Glomerular endothelial cell (primary cell): ENCODE data around the gene TAB2. TPM values are rescaled to one million over a fixed set of nuclear protein-coding genes. Genes with fewer than 3 reads are reported as not detected.
"Not testable (repeated sequence)": the region's sequence is repeated elsewhere in the genome, so short reads cannot be mapped to it uniquely, and the experiment has no call there.

Experiments
- DNase-seq: peaks from one replicate; pipeline ENCODE4 v3.0.0-alpha.2; 2011; ENCODE audit warnings: low read depth, low spot score; ENCODE audit errors: extremely low read depth
- total RNA-seq: library from RNA; depleted of rRNA; stranded (reverse); fragments of >200 nt; gene quantifications from 2 replicates; pipeline ENCODE4 v1.2.3, GENCODE V29; 2015

TAB2 gene
- total RNA-seq, 1 donor from 2014 or later, result 49.8 TPM

DNA sequence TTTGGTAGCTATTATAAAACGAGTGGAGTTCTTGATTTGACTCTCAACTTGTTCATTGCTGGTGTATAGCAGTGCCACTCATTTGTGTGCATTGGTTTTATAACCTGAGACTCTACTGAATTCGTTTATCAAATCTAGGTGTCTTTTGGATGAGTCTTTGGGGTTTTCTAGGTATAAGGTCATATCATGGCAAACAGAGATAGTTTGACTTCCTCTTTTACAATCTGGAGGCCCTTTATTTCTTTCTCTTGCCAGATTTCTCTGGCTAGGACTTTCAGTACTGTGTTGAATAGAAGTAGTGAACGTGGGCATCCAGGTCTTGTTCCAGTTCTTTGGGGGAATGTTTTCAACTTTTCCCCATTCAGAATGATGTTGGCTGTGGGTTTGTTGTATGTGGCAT lies 121.3 kb downstream of the TAB2 start:
- DNase-seq, result no peak

DNA sequence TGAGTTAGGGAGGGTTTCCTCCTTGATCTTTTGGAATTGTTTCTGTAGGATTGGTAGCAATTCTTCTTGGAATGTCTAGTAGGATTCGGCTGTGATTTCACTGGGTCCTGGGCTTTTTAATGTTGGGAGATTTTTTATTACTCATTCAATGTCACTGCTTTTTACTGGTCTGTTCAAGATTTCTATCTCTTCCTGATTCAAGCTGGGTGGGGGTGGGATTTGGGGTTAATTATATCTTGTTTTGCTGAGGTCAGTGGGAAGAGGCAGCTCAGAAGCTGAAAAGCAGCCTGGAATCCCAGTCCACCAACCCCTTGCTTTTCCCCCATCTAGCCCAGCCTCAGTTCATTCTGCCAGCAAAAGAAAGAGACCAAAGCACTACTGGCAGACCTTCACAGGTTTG lies 122.1 kb downstream of the TAB2 start:
- DNase-seq, result no peak

DNA sequence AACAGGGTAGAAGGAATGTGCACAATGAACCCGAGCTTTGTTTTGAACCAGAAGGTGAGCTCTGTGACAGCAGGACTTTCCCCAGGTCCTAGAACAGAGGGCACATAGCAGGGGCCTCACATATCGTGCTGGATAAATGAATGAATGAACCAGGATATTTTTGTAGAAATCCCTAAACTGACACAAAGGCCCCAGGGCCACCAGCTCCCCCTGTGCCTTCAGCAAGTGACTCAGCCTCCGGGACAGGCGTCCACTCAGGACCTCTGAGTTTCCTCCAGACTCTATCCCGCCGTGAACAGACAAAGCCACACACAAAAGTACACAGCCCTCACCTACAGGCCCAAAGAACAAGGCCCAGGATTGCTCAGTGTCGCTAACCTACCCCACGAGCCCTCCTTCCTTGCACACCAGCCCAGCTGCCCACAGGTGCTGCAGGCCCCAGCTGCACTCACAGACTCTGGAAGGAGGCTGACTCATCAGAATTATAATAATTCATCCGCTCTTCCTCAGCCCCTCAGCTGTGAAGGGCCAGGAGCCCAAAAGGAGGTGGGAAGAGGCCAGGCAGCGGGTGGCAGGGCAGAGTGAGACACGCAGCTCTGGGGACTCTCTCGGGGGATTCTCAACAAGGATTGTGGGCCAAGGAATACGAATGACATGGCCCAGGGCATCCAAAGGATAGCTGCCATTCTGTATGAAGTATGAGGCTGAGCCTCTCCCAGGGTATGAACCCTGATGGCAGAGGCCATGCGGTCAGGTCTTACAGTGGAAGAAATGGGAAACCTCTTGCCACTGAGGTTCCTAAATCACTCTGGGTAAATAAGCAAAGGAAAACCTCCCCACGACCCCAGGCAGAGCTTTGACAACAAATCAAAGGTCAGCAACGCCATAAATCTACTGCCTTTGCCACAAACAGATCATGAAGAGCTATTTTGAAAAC lies 123.5 kb downstream of the TAB2 start:
- no peak for DNase-seq

DNA sequence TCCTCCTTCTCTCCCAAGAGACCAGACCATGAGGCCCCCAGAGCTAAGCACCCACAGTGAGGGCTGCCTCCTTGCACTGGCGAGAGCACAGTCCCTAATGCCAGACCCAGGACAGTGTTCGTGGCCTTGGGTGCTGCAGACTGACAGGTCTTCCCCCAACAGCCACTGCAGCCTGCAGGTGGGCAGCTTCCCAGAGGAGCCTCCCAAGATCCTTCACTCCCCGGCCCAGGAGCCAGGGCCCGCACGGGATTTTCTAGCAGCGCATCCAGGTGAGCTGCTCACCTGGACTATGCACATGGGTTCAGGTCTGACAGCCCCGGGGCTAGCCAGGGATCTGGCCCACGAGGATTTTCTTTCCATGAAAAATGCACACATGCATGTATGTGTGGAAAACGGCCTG lies 124.2 kb downstream of the TAB2 start:
- no peak for DNase-seq

DNA sequence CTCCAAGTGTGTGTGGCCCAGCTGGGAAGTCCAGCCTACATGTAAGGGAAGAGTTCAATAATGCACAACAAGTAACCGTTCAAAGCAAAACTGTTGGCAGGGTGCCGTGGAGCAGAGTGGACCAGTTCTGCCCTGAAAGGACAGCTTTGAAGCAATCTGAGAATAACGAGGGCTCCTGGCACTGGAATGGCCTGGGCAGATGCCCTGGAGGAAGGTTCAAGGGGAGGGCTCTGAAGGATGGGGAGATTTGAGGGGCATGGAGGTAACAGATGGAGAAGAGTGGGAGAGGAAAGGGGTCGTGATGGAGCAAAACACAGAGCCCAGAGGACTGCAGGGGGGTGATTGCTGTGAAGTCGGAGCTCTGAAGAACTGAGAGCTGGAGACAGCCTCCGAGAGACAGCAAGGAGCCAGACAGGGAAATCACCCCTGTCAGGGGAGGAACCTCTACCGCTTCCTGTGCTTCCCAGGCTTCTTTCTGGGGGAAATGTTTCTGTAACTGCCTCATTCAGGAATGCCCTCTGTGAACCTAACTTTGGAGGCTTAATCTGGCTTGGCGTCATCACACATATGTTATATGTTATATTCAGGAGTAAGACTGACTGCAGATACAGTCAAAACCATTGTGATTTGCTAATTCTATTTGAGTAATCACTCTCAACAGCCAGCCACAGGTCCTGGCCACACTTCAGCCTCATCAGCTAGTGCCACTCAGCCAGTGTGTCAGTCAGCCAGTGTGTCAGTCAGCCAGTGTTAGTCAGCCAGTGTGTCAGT lies 126.1 kb downstream of the TAB2 start:
- no peak for DNase-seq

DNA sequence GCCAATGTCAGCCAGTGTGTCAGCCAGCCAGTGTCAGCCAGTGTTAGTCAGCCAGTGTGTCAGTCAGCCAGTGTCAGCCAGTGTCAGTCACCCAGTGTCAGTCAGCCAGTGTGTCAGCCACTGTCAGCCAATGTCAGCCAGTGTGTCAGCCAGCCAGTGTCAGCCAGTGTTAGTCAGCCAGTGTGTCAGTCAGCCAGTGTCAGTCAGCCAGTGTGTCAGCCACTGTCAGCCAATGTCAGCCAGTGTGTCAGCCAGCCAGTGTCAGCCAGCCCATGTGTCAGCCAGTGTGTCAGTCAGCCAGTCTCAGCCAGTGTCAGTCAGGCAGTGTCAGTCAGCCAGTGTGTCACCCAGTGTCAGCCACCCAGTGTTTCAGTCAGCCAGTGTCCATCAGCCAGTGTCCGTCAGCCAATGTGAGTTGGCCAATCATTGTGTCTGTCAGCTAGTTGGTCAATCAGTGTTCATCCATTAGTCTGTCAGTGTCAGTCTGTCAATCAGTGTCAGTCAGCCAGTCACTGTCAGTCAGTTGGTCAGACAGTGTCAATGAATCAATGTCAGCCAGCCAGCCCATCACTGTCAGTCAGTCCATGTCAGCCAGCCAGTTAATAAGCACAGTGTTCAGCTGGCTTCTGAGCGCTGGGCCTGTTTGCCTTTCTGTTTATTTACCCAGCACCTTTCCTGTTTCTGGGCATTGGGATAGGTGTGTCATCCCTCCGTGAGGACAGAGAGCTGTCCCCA lies 127.0 kb downstream of the TAB2 start:
- DNase-seq, result not testable (repeated sequence)

DNA sequence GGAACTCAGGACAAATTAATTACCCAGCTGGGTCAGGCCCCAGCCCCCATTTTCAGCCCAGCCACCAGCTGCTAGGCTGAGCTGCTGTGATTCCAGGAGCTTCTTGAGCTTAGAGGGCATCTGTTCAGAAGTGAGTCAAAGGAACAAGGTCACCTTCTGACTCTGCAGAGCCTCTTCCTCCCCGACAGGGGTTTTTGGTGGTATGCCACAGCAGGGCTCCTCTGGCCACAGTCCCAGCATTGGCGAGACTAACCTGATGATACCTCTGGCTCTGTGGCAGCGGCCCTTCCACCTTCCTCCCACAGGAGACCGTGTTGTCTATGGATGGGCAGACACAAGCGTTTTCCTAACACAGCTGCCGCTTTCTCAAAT lies 127.6 kb downstream of the TAB2 start:
- DNase-seq, result no peak

DNA sequence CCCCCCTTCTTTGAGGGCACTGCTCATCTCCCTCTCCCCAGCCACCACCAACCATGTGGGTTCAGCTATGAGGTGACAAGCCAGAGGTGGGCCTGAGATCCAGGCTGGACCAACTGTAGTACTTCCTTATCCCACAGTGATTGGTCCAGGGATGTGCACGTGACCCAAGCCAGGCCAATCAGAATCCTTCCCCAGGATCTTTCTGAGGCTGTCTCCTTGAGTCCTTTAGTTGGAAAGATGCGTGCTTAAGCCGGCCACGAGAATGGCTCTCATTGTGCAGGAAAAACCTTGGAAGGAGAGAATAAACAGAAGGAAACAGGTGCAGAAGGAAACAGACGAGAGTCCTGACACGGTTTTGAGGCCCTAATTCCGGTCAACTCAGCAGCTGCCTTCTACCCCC lies 128.1 kb downstream of the TAB2 start:
- no peak for DNase-seq

DNA sequence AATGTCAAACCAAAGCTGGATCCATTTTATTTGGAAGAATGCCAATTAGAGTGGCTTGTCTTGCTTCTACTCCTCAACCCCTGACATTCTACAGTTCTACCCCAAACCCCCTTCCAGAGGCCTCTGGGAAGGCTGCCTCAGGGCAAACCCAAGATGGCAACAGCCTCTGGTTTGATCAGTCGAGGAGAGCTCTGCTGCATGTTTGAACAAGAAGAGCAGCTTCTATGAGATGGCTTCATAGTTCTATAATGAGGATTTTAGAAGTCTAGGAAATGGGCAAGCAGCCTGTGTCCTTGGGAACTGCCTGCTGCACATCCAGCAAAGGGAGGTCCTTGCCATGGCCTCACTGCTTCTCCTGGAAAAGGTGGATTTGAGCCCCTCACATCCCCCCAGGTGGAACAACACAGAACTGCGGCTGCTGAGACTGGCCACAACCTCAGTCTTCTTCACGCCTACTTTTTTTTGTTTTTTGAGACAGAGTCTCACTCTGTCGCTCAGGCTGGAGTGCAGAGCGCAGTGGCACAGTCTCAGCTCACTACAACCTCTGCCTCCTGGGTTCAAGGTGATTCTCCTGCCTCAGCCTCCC lies 129.4 kb downstream of the TAB2 start:
- no peak for DNase-seq

DNA sequence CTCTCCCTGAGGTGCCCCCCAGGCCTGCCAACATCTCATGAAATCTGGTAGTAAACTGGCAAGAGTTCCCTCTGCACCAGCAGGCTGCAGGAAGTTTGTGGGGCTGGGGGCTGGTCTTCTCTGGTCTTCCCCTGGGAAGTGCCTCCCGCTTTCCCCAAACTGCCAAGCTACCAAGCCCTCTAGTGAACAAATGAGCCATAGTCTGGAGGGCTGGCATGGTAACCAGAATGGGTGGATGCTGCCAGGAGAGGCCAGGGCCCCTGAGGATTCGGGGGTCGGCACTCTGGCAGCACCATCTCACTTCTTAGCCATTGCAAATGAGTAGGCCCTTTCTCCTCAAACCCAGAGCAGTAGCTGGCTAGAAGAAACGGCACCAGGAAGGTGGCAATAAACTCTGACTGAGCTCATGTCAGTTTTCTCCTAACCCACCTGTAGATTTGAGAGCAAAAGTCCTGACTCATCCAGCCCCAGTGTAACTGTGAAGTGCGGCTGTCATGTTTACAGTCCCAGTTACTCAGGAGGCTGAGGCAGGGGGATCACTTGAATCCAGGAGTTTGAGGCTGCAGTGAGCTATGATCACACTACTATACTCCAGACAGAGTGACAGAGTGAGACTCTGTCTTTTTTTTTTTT lies 131.4 kb downstream of the TAB2 start:
- DNase-seq, result no peak

DNA sequence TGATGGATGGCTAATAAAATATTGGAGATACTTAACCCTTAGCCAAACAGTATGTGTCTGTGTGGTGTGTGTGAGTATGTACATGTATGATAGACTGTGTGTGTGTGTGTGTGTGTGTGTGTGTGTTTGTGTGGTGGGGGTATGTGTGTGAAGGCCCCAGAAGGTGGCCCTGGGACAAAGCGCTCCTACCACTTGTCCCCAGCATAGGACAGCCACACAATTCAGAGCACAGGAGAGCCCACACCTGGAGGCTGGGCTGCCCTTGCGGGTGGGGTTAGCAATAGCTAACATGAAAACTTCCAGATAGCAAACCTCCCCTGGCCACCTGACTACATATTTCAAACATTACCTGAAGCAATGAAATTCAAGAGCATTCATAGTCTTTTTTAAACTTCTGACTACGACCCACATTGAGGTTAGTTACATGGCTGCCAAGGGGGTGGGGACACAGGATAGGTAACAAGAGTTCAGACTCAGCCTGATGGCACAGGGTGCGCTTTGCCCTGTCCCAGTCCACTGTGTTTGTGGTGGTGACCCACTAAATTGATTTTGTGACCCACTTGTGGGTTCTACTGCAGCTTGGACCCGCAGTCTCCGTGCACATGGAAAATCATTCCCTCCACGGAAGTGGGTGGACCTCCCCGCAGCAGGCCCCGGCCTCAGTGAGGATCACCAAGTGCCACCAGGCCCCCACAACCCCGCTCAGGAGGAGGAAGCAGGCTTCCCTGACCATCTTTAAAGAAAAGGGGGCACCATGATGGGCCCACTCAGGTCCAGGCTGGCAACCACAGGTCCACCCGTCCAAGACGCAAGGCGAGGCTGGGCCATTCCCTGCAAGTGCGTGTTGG lies 132.5 kb downstream of the TAB2 start:
- DNase-seq, result no peak

DNA sequence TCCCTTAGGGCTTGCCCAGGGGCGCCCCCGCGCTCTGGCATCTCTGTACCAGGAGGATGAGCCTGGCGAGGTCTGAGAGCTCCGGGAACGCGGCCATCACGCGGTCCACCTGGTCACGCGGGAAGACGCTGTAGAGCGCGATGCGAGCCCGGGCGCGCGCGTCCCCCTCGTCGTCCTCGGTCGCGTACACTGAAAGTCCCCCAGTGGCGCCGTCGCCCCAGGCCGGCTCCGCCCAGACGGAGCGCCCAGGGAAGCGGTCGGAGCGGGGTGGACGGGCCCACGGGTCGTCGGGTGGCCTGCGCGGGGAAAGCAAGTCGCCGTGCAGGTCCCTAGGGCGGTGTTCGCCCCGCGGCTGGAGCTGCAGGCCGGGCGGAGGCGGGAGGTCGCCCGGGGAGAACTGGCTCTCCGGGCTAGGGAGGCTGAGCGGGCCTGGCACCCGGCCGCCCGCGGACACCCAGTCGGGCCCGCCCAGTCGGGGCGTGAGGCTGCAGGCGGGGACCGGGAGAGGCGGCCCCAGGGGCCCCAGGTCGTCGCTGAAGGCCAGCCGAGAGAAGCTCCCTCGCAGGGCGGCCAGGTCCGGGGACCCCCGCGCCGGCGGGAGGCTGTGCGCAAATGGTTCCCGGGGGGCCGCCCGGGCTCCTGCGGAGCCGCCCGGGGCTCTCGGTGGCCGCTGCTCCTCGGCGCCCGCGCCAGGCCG lies 133.3 kb downstream of the TAB2 start:
- DNase-seq, result no peak

DNA sequence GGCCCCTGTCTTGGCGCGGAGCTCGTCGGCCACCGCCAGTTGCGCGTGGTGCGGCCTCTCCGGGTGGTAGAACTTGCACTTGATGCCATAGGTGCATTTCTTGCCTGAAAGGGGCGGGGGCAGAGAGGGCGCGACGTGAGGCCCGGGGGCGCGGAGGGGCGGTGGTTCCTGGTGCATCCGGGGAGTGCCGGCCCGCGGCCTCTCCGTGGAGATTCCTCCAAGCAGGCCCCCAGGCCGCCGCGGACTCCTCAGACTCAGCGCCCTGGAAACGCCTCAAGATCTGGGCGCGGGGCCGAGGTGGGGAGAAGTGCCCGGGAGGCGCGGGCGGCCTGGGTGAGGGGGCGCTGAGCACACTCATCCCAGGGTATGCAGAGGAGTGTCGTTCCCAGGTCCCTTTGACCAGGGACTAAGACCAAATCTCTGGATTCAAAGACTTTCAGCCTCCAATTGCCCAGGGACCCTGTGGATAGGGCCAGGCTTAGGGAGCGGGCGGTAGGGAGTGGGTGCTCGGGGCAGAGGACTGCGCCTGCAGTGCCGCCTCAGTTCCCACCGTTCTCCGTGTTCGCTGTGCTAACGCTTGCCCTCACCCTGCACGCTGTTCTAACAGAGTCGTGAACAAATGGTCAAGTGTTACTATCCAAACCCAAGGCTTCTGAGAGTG lies 134.0 kb downstream of the TAB2 start:
- DNase-seq, result no peak

DNA sequence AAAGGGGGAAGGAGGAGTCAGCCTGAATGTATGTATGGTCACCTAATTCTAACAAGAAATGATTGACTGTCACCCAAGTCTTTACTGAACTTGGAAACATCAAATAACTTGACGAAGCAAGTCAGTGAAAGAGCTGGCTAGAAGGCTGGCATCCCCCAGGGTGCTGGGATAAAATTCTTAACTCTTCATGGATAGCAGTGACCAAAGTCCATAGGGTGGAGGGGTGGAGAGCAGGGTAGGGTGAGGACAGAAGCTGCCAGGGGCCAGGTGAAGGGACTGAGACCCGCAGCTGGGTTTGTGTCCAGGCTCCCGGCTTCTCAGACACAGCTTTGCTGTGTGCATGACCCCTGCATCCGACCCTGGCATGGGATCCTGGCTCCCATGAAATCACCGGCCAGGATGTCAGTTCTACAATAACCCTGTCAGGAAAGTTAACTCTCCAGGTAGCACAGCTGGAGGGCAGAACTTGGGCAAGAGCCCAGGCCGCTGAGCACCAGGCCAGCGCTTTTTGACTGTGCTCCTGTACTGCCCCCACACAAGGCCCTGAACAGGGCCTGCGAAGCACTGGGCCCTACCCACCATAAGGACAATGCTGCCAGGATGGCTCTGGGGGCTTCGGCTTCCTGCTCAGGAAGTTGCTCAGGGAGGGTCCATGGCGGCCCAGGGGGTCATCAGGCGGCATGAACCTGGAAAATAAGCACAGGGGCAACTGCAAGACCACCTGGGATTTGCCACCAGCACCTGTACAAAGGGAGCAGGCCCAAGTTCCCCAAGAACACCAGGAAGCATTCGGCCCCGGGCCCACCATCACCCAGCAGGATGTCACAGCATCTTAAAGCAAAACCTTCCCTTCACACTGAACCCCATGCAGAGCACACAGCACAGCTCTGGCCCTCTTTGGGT lies 134.8 kb downstream of the TAB2 start:
- DNase-seq, result no peak

DNA sequence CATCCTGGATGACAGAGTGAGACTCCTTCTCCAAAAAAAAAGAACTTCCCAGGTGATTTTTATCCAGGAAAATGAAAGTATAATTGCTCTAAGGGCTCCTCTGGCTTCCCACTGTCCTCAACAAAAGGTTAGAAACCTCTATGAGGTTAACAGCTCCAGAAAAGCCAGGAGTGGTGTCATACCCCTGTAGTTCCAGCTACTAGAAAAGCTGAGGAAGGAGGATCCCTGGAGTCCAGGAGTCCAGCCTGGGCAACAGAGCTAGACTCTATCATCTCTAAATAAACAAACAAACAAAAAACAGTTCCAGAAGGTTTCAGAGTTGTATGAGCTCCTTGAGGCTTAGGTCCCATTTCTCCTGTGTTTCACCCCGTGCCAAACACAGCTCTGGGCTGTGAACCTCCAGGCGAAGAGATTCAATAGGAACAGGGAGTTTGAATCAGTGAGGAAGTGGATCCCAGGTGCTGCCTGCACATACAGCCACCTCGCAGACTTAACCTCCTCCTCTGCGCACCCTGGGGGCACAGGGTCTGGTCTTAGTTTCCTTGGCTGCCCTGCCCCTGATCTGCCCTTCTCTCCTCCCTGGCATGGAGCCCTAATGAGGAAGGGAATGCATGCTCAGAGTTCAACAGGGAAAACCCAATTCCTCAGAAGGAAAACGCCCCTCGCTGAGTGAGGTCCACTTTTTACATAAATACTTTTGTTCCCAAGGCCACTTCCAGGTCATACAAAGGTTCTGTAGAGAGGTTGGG lies 136.3 kb downstream of the TAB2 start:
- DNase-seq, result no peak

DNA sequence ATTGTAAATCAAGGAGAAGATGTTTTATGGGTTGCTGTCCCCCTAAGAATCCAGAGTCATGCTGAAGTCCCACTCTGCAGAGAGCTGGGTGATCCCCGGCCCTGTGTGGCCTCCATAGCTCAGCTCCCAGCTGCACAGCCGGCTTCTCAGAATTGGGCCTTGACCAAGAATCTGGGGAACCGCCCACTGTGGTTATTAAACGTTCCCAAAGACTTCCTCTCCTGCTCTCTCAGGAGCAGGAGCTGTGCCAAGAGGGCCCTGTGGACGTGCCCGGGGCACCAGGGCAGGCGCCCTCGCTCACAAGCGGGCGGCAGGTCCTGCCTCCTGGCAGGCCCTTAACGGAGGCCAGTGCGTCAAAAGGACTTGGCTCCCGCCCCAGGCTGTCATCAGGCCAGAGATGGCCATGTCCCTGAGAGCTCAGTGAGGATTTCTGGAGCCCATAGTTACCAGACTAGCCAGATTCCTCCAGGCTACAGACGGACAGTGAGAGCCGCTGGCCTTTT lies 136.9 kb downstream of the TAB2 start:
- no peak for DNase-seq
